HG03439 (cell line): ENCODE data around the gene SCAI.
"Not testable (repeated sequence)": the region's sequence is repeated elsewhere in the genome, so short reads cannot be mapped to it uniquely, and the experiment has no call there.

ENCODE experiments used
- ATAC-seq: cut with Tn5 transposase; IDR thresholded peaks from one replicate; pipeline ENCODE4 v1.9.1; 2021; ENCODE audit warnings: mild to moderate bottlenecking, moderate library complexity; ENCODE audit not compliant: unreplicated experiment

The SCAI gene

DNA sequence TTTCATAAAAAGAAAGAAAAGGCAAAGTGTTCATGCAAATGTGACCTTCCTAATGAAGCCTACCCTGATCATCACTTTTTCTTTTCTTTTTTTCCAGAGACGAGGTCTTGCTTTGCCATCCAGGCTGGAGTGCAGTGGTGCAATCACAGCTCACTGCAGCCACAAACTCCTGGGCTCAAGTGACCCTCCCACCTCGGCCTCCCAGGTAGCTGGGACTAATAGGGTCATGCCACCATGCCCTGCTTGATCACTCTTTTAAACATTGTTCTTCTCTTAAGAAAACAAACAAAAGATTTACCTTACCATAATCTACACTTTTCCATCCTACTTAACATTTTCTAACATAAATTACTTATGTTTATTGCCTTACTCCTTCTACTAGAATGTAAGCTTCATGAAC, 193.9 kb downstream of the SCAI start:
- ATAC-seq: no peak

GRCh38 chr9:124947727-124948391, 195.5 kb downstream of the SCAI start:
- no peak for ATAC-seq

DNA sequence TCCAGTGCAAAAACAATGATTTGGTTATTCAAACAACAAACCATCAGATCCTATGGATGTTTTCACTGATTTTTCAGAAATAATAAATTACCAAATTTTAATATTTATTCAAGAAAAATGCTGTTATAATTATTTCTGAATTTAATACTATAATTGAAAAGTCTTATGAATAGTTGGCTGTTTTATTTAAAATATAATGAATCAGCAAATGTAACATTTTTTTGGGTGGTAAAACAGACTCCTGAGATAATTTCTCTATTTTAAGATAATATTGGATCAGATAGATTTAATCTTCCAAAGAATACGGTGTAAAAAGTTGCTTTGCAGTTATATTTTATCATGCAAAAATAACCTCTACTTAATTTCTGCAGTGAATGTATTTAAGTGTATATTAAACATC, 197.2 kb downstream of the SCAI start:
- ATAC-seq: no peak

DNA sequence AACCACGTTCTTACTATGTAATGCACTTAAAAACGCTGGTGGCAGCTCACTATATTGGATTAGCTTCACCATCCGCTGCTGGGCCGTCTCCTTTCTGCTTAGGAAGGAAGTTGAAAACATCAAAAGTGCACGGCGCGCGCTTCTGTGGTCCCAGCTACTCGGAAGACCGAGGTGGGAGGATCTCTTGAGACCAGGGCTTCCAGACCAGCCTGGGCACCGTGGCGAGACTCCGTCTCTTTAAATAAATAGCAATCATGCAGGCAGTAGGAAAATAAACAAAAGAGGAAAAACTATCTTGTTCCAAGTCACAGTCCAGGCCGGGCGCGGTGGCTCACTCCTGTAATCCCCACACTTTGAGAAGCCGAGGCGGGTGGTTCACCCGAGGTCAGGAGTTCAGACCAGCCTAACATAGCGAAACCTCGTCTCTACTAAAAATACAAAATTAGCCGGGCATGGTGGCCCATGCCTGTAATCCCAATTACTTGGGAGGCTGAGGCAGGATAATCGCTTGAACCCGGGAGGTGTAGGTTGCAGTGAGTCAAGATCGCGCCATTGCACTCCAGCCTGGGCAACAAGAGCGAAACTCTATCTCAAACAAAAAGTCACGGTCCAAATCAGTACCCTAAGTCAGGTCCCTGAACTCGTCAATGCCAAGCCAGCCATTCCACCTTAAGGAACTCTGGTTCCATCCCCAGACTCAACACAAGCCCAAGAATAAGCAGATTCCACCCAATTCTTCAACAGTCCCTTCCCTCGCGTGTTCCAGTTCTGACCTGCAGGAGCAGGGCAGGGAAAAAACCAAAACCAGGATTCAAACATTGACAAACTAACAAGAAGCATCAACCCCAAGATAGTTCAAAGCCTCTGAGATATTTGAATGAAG, 201.4 kb downstream of the SCAI start:
- peak; percentile 17 for ATAC-seq

DNA sequence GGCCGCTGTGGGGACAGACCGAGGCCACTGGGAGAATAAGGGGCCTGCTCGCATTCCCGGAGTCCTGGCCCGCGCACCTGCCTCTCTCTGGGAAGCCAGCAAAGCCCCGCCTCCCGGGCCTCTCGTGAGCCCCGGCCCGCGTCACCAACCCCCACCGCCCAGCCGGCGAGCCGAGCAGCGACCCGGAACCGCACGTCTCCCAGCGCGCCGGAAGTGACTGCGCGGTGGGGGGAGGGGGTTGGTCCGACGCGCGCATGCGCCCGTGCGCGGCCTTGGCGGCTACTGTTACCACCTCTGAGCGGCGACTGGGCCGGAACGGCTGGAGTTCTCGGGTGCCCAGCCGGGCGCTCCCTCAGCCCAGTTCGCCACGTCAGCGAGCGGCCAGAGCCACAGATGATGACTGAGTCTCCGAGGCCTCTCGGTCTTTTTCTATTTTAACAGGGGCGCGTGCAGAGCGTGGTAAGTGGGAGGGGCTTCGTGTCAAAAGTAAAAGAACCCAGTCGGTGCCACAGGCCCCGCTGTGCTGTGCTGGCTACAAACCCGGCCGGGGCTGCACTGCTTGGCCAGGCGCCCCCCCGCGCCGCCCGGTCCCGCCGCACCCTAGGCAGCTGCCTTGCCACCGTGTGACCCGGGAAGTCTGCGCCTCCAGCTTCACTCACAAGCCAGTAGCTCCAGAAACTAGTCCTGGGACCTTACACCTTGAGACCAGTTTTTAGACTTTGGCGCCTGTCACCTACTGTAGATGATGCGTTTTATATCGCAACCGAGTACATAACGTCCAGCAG, 202.2 kb downstream of the SCAI start, which contains the start of gene GOLGA1:
TSS of gene GOLGA1 (minus strand) at position 190 of the 785 bp plus-strand sequence. CDS start 2,372 bp downstream, outside the sequence.
- peak; percentile 83 for ATAC-seq

- peak; percentile 37 for ATAC-seq
Measured at GRCh38 chr9:124940521-124940893, 202.8 kb downstream of the SCAI start.

DNA sequence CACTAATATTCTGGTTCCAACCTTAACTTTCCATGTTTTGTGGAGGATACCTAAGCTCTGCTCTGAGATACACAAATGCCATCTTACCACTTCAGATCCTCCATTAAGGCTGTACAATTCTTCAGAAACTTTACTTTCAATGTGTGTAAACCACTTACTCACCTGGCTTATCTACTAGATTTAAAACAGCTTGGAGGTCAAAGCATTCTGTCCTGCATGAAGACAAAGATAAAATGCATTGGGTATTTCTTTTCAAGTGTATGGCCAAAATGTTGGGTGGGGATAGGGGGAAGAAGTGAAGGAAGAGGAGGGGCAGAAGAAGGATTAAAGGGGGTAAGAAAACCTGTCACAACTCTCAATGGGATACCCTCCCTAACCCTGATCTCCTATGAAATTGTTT, 203.4 kb downstream of the SCAI start:
- ATAC-seq: no peak

DNA sequence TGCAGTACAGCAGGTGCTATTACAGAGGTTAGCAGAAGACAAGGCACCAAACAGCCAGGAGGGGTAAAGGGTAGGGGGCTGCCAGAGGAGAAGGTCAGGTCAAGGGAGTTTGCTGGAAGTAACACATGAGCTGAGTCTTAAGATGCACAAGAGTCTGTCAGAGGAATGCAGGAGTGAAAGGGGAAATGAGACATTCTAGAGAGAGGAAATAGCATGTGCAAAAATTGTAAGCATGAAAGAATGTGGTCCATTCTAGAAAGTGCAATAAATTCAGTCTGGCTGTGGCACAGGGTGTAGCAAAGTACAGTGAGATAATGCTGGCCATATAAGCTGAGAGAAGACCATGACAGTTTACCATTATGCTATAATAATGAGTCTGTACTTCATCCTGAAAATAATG, 209.0 kb downstream of the SCAI start:
- ATAC-seq: no peak

DNA sequence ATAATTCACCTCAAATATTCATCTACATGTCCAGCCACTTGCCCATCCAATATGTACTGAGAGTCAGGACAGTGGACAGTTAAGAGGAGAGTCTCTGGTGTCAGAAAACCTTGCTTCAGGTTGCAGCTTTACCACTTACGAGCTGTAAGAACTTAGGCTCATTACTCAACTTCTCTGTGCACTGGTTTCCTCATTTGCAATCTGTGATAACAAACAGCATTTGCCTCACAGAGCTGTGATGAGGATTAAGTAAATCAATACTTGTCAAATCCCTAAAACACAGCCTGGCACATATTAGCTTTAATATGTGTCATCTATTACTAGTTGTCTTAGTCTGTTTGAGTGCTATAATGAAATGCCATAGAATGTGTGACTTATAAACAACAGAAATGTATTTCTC, 211.0 kb downstream of the SCAI start:
- no peak for ATAC-seq

- no peak for ATAC-seq
Measured at GRCh38 chr9:124929464-124929863, 213.9 kb downstream of the SCAI start.

- no peak for ATAC-seq
Measured at GRCh38 chr9:124928116-124928515, 215.2 kb downstream of the SCAI start.

- ATAC-seq: not testable (repeated sequence)
Measured at GRCh38 chr9:124920394-124920793, 222.9 kb downstream of the SCAI start.

- no peak for ATAC-seq
Measured at GRCh38 chr9:124914753-124915405, 228.4 kb downstream of the SCAI start.

DNA sequence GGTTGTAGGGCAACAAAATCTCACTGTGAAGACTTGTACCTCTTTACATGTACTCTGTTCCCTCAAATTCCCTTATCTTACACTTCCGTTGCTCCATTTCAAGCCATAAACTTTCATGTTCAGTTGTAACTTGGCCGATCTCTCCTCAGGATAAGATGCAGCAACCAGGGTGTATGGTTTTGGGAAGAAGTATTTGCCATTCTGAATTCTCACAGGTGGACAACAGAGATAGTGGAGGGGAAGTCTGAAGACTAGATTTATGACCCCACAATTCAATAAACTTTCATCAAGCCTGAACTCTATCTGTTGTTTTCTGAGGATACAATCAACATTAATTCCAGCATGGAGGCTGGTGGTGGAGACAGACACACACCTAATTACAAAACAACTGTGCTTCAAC, 229.9 kb downstream of the SCAI start:
- no peak for ATAC-seq

GRCh38 chr9:124911766-124912165, 231.6 kb downstream of the SCAI start:
- no peak for ATAC-seq

GRCh38 chr9:124908098-124908497, 235.2 kb downstream of the SCAI start:
- ATAC-seq: no peak

DNA sequence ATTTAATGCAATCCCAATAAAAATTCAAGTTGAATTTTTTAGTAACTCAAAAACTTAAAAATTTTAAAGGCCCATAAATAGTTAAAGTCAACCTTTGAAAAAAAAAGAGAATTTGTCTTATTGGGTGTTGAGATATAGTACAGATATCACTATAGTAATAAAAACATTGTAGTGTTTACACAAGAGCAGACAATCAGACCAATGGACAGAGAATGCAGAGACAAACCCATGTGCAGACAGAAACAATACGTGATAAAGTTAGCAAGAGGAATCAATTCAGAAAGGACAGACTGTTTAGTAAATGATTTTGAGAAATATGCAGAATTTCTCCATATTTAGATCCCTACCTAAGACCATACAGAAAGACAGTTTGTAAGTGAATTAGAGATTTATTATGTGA, 236.4 kb downstream of the SCAI start:
- no peak for ATAC-seq

- no peak for ATAC-seq
Measured at GRCh38 chr9:124899845-124900244, 243.5 kb downstream of the SCAI start.

DNA sequence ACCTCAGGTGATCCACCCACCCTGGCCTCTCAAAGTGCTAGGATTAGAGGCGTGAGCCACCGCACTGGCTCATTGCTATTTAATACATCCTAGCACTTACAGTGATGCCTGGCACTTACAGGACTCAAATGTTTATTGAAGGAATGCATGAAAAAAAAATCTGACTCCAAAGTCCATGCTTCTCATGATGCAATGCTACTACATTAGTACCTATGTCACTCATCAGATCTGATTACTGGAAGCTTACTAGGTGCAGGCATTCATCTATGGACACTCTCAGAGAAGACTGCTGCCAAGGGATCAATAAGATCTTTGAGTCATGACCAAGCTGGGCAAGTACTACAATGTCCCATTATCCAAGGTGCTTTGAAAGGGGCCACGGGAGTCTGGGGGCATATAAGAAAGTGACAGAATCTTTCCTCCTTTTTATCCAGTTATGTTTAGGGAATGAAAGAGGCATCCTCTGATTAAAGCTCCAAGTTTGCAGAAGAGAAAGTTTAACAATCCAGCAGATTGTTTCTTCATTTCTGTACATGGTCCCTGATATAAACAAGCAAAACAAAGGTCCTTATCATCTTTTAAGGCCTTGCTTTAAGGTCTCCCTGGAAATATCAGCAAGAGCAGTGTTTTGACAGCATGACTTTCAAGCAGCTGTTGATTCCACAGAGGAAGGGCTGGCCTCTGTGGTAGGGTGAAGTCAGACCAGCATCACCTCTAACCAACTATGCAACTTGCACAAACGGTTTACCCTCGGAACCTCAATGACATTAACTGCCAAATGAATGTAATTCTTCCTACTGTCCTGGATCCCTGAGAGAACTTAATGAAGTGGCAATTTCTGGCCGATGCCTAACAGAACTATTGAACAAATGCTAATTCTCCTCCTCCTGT, 245.5 kb downstream of the SCAI start:
- ATAC-seq: no peak

GRCh38 chr9:124894741-124895170, 248.6 kb downstream of the SCAI start:
- ATAC-seq: no peak
